ENCODE measurements around the gene LRCH4. TPM values are rescaled to one million over a fixed set of nuclear protein-coding genes. Genes with fewer than 3 reads are reported as not detected.
A peak's percentile ranks its signal among the peaks of the same experiment; 100 is the strongest.

Gene LRCH4
- total RNA-seq (100 to 1,000 TPM; 392 to 412 TPM), polyA plus RNA-seq (100 to 1,000 TPM; 119 to 167 TPM)

- Histone ChIP-seq H3K4me3 (ENCODE audit: low read length in 2 of 2) (peak within 1 kb of the TSS; percentile 77 to 98), H3K36me3 (ENCODE audit: insufficient read depth, low read length) (peaks cover 19% of the 10 kb centered on the region), H3K9me3 (ENCODE audit: control insufficient read depth in 1 of 2, low read length in 2 of 2) (no peaks in the 10 kb centered on the region), H3K27ac (ENCODE audit: low read depth, low read length) (peak within 1 kb of the TSS; percentile 79), H3K4me1 (ENCODE audit: insufficient read depth, low read length) (peaks cover 46% of the 10 kb centered on the region), H3K27me3 (ENCODE audit: insufficient read depth, low read length) (no peaks in the 10 kb centered on the region)
- Mint-ChIP-seq H3K4me1 (peaks cover 11 to 27% (median 17%) of the 10 kb centered on the region in 4 donors), H3K9me3 (peaks cover 0 to 2% (median 0%) of the 10 kb centered on the region in 8 donors), H3K36me3 (peaks cover 0 to 17% of the 10 kb centered on the region in 2 donors), H3K27me3 (peaks cover 0 to 2% of the 10 kb centered on the region in 2 donors), H3K27ac (peak within 1 kb of the TSS; percentile 86 to 99 (median 97)), H3K4me3 (peak within 1 kb of the TSS; percentile 92 to 99 (median 97))
- intact Hi-C loops (cut with micrococcal nuclease) = loop anchor here (1.0 kb wide), 8 partner anchors 19 to 157 kb away; partner anchors contain the start of genes AGFG2, GNB2, MOSPD3 and TSC22D4
- CTCF ChIA-PET (ENCODE audit: partially characterized antibody) = interaction anchor here (0.7 to 12.0 kb wide), 27 partner anchors 13 to 150 kb away, joined by 3 to 266 read pairs (median 4); partner anchors contain the start of genes AGFG2, MOSPD3 and POP7
- peak; percentile 64 to 75 (median 72) for DNase-seq
- POLR2A ChIA-PET (ENCODE audit: partially characterized antibody) = interaction anchor here (0.5 to 11.4 kb wide), 36 partner anchors 9 to 666 kb away, joined by 3 to 307 read pairs (median 8); partner anchors contain the start of genes AGFG2, GIGYF1, GNB2 and MCM7
Measured at GRCh38 chr7:100585511-100586265, at the start of gene LRCH4. TSS of gene LRCH4 (minus strand) at chr7:100586129. CDS start at chr7:100586100, 29 bp downstream.

- Mint-ChIP-seq H3K36me3 (no peaks in the 10 kb centered on the region), H3K4me1 (peaks cover 10 to 26% (median 18%) of the 10 kb centered on the region in 4 donors), H3K27me3 (no peaks in the 10 kb centered on the region), H3K9me3 (peaks cover 0 to 2% (median 0%) of the 10 kb centered on the region in 8 donors), H3K4me3 (peak overlapping the region; percentile 76 to 89 (median 85)), H3K27ac (peak overlapping the region in 6 of 7 donors; percentile 42 to 91 (median 76))
- H3K4me1 ChIP-seq (ENCODE audit: insufficient read depth, low read length) = peaks cover 8% of the 10 kb centered on the region
- H3K36me3 ChIP-seq (ENCODE audit: insufficient read depth, low read length) = no peaks in the 10 kb centered on the region
- H3K27ac ChIP-seq (ENCODE audit: low read depth, low read length) = peak overlapping the region; percentile 58
- intact Hi-C loops (cut with micrococcal nuclease) = loop anchor here (1.0 to 2.0 kb wide), 3 partner anchors 40 to 64 kb away; partner anchors contain the start of gene GNB2
- DNase-seq = peak; percentile 45 to 66 (median 55)
- H3K9me3 ChIP-seq (ENCODE audit: control insufficient read depth in 1 of 2, low read length in 2 of 2) = no peaks in the 10 kb centered on the region
- peak overlapping the region; percentile 22 to 68 for H3K4me3 ChIP-seq (ENCODE audit: low read length in 2 of 2)
- no peaks in the 10 kb centered on the region for H3K27me3 ChIP-seq (ENCODE audit: insufficient read depth, low read length)
- ChIA-PET POLR2A (ENCODE audit: partially characterized antibody) (interaction anchor here (0.8 to 3.1 kb wide), 12 partner anchors 20 to 73 kb away, joined by 3 to 44 read pairs (median 7); partner anchors contain the start of genes FBXO24, GIGYF1, GNB2 and LRCH4), CTCF (ENCODE audit: partially characterized antibody) (interaction anchor here (0.7 to 4.5 kb wide), 26 partner anchors 11 to 91 kb away, joined by 3 to 53 read pairs (median 5); partner anchors contain the start of genes FBXO24, LRCH4, MOSPD3 and PCOLCE)
Measured at GRCh38 chr7:100632951-100633717, 47.2 kb upstream of the LRCH4 start.

GRCh38 chr7:100630066-100630465, 44.1 kb upstream of the LRCH4 start:
- Histone ChIP-seq H3K27ac (ENCODE audit: low read depth, low read length) (no peak overlapping the region), H3K27me3 (ENCODE audit: insufficient read depth, low read length) (no peaks in the 10 kb centered on the region), H3K9me3 (ENCODE audit: control insufficient read depth in 1 of 2, low read length in 2 of 2) (no peaks in the 10 kb centered on the region), H3K36me3 (ENCODE audit: insufficient read depth, low read length) (no peaks in the 10 kb centered on the region), H3K4me1 (ENCODE audit: insufficient read depth, low read length) (peaks cover 26% of the 10 kb centered on the region), H3K4me3 (ENCODE audit: low read length in 2 of 2) (no peak overlapping the region)
- POLR2A ChIA-PET (ENCODE audit: partially characterized antibody) = interaction anchor here (0.7 to 5.4 kb wide), 5 partner anchors 18 to 62 kb away, joined by 3 to 44 read pairs (median 4); partner anchors contain the start of genes FBXO24, GNB2, LRCH4 and MOSPD3
- H3K27ac Mint-ChIP-seq = peak overlapping the region in 5 of 7 donors; percentile 61 to 84 (median 77)
- peaks cover 0 to 2% (median 0%) of the 10 kb centered on the region in 8 donors for H3K9me3 Mint-ChIP-seq
- DNase-seq = no peak
- H3K4me3 Mint-ChIP-seq = peak overlapping the region in 1 of 8 donors; percentile 11
- H3K4me1 Mint-ChIP-seq = peaks cover 18 to 46% (median 32%) of the 10 kb centered on the region in 4 donors
- intact Hi-C loops (cut with micrococcal nuclease) = no loop called here
- H3K27me3 Mint-ChIP-seq = no peaks in the 10 kb centered on the region
- CTCF ChIA-PET (ENCODE audit: partially characterized antibody) = interaction anchor here (0.9 to 3.3 kb wide), 7 partner anchors 9 to 75 kb away, joined by 3 to 25 read pairs (median 5); partner anchors contain the start of genes MOSPD3 and POP7
- H3K36me3 Mint-ChIP-seq = no peaks in the 10 kb centered on the region

GRCh38 chr7:100629117-100629716, 43.3 kb upstream of the LRCH4 start:
- Mint-ChIP-seq H3K4me1 (peaks cover 19 to 48% (median 33%) of the 10 kb centered on the region in 4 donors), H3K9me3 (peaks cover 0 to 2% (median 0%) of the 10 kb centered on the region in 8 donors), H3K36me3 (no peaks in the 10 kb centered on the region), H3K4me3 (no peak overlapping the region), H3K27me3 (no peaks in the 10 kb centered on the region), H3K27ac (peak overlapping the region in 6 of 7 donors; percentile 30 to 90 (median 60))
- H3K27me3 ChIP-seq (ENCODE audit: insufficient read depth, low read length) = no peaks in the 10 kb centered on the region
- no peak for DNase-seq
- H3K4me3 ChIP-seq (ENCODE audit: low read length in 2 of 2) = no peak overlapping the region
- no peaks in the 10 kb centered on the region for H3K36me3 ChIP-seq (ENCODE audit: insufficient read depth, low read length)
- peaks cover 30% of the 10 kb centered on the region for H3K4me1 ChIP-seq (ENCODE audit: insufficient read depth, low read length)
- intact Hi-C loops (cut with micrococcal nuclease) = no loop called here
- H3K9me3 ChIP-seq (ENCODE audit: control insufficient read depth in 1 of 2, low read length in 2 of 2) = no peaks in the 10 kb centered on the region
- no peak overlapping the region for H3K27ac ChIP-seq (ENCODE audit: low read depth, low read length)
- ChIA-PET CTCF (ENCODE audit: partially characterized antibody) (interaction anchor here (0.9 to 3.3 kb wide), 7 partner anchors 10 to 76 kb away, joined by 3 to 25 read pairs (median 5); partner anchors contain the start of genes MOSPD3 and POP7), POLR2A (ENCODE audit: partially characterized antibody) (interaction anchor here (0.7 to 5.4 kb wide), 4 partner anchors 16 to 63 kb away, joined by 3 to 64 read pairs (median 24); partner anchors contain the start of genes FBXO24, LRCH4 and MOSPD3)

GRCh38 chr7:100627238-100627549, 41.3 kb upstream of the LRCH4 start:
- Mint-ChIP-seq H3K4me1 (peaks cover 15 to 41% (median 28%) of the 10 kb centered on the region in 4 donors), H3K27ac (peak overlapping the region in 4 of 7 donors; percentile 48 to 72 (median 68))
- H3K4me1 ChIP-seq (ENCODE audit: insufficient read depth, low read length) = peaks cover 24% of the 10 kb centered on the region

More at GRCh38 chr7:100627238-100627549, 41.3 kb upstream of the LRCH4 start:
- intact Hi-C loops (cut with micrococcal nuclease) = no loop called here
- peak overlapping the region; percentile 63 for H3K27ac ChIP-seq (ENCODE audit: low read depth, low read length)
- H3K27me3 ChIP-seq (ENCODE audit: insufficient read depth, low read length) = no peaks in the 10 kb centered on the region
- Mint-ChIP-seq H3K36me3 (no peaks in the 10 kb centered on the region), H3K4me3 (peak overlapping the region in 1 of 8 donors; percentile 31), H3K27me3 (no peaks in the 10 kb centered on the region), H3K9me3 (no peaks in the 10 kb centered on the region)
- ChIA-PET POLR2A (ENCODE audit: partially characterized antibody) (interaction anchor here (0.7 to 5.4 kb wide), 14 partner anchors 8 to 198 kb away, joined by 3 to 64 read pairs (median 4); partner anchors contain the start of genes FBXO24, GIGYF1, LRCH4 and MEPCE), CTCF (ENCODE audit: partially characterized antibody) (interaction anchor here (1.0 to 2.6 kb wide), 3 partner anchors 62 to 79 kb away, joined by 3 to 10 read pairs (median 9); partner anchors contain the start of gene POP7)
- DNase-seq = no peak
- H3K9me3 ChIP-seq (ENCODE audit: control insufficient read depth in 1 of 2, low read length in 2 of 2) = no peaks in the 10 kb centered on the region
- H3K4me3 ChIP-seq (ENCODE audit: low read length in 2 of 2) = peak overlapping the region in 1 of 2 donors; percentile 67
- no peaks in the 10 kb centered on the region for H3K36me3 ChIP-seq (ENCODE audit: insufficient read depth, low read length)
